H7 (cell line): ENCODE results near the gene TCEA3. TPM values are rescaled to one million over a fixed set of nuclear protein-coding genes. Genes with fewer than 3 reads are reported as not detected.

Experiments
- DNase-seq: peaks from one replicate; pipeline ENCODE4 v3.0.0; 2012
- H3K27me3 ChIP-seq: 2 replicates; pipeline ENCODE4 v1.6.0; 2011; ENCODE audit warnings: mild to moderate bottlenecking, low read length; ENCODE audit not compliant: control insufficient read depth, insufficient read depth
- H3K36me3 ChIP-seq: replicated peaks from 2 replicates; pipeline ENCODE4 v1.5.1; 2011; ENCODE audit warnings: low read length; ENCODE audit not compliant: control insufficient read depth, insufficient read depth
- H3K4me3 ChIP-seq: 2 replicates; pipeline ENCODE4 v1.5.1; 2011; ENCODE audit warnings: low read depth, mild to moderate bottlenecking, control low read depth, low read length, moderate library complexity; ENCODE audit not compliant: insufficient read depth
- total RNA-seq: library from RNA; depleted of rRNA; stranded (reverse); fragments of >200 nt; shearing (Covaris generic); gene quantifications from 2 replicates; pipeline ENCODE4 v1.2.3, GENCODE V29; 2014; rRNA removed

The TCEA3 gene
- total RNA-seq, result 0.24 and 0.37 TPM in 2 replicates

DNA sequence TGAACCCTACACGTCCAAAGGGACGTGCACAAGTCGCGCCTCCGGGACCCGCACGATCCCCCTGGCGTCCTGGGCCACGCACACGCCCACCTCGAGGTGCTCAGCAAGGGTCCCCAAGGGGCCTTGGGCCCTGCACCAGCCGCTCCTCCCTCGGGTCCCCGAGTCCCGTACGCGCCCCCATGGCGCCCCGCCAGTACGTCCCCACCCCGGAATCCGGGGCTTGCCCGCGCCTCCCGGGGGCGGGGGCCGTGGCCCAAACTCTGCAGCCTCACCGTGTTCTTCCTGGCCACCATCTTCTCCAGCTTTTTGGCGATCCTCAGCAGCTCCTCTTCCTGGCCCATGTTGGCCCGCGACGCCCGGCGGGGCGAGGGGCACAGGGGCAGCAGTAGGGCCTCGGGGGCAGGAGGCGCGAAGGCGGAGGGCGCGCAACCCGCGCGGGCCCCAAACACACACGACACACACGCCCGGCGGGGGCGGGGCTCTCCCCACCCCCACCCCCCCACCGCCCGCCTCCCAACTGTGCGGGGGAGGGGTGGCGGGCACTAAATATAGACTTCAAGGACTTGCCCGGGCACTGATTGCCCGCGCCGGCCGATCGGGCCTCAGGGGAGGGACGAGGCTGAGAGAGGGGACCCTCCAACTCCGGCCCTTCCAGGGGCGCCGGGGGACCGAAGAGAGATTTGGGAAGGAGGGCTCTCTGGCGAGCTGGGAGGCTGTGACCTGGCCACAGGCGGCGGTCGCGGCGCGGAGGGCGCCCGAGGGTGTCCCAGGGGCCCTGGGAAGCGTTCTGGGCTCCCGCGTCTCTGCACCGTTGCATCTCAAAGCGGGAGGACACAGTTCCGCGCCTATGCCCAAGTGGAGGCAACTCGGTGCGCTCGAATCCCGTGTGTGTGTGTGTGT lies at the start of gene TCEA3:
Gene TCEA3, minus strand, starts transcription at position 456 of the 900 bp plus-strand sequence. Its CDS starts 115 bp downstream, at position 341.
- Histone ChIP-seq H3K4me3 (peak within 1 kb of the TSS; percentile 33), H3K27me3 (peaks cover 77% of the 10 kb centered on the region), H3K36me3 (peaks cover 2% of the 10 kb centered on the region)
- DNase-seq, result peak; percentile 86

DNA sequence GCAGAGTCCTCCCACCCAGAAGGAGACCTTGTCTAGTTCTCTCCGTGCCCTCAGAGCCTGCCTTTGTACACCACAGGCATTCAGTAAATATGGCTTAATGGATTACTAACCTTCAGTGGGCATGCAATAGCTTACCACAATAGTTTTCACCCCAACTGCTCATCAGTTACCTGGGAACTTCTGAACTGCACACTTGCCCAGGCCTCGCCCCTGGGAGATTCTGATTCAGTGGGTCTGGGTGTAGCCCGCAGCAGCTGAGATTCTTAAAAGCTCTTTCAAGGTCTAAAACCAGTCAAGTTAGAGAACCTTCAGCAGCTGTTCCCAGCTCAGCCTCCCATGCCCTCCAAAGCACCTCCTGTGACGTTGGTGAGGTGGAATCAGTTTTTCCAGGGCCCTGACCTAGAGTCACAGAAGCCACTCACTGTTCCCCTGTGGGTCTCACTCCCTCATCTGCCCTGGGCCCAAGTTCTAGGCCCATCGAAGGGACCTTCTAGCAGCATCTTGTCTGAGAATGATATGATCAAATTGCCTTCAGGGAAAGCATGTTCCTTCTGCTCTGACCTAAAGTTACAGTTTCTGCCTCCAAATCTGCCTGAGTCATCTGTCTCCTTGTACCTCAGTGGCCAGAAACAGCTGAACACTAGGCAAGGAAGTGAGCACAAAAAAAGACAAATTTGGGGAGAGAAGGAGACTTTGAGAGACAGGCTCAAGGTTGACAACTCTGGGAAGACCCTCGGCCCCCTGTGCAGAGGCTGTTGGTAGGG lies 48.7 kb upstream of the TCEA3 start:
- Histone ChIP-seq H3K4me3 (no peak overlapping the region), H3K36me3 (no peaks in the 10 kb centered on the region), H3K27me3 (no peaks in the 10 kb centered on the region)
- DNase-seq, result peak; percentile 7

GRCh38 chr1:23472351-23473036 lies 47.9 kb upstream of the TCEA3 start:
- DNase-seq, result no peak
- H3K36me3 ChIP-seq, result no peaks in the 10 kb centered on the region
- no peak overlapping the region for H3K4me3 ChIP-seq
- no peaks in the 10 kb centered on the region for H3K27me3 ChIP-seq

DNA sequence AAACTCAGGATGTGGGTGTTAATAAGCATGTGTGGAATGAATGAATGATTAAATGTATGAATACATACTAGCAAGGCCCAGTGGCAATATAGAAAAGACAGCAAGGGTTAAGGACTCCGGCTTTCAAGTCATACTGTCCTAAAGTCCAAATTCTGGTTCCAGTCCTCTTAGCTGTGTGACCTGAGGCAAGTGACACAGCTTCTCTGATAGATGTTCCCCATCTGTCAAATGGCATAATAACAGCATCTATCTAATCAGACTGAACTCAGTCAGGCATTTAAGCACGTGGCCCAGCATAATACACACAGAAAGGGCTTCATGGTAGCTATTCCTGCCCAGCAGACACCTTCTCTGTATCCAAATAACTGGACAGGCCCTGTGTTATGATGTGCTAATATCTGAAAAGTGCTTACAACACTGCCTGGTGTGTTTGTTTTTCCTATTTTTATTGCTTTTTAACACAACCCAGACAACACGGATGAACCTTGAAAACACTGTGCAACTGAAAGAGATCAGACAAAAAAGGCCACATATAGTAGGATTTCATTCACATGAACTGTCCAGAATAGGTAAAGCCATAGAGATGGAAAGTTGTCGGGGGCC lies 47.0 kb upstream of the TCEA3 start:
- H3K27me3 ChIP-seq, result no peaks in the 10 kb centered on the region

GRCh38 chr1:23470282-23471070 lies 45.9 kb upstream of the TCEA3 start:
- DNase-seq, result no peak
- no peak overlapping the region for H3K4me3 ChIP-seq

More for the DNA sequence above, 47.0 kb upstream of the TCEA3 start:
- Histone ChIP-seq H3K36me3 (no peaks in the 10 kb centered on the region), H3K4me3 (no peak overlapping the region)
- DNase-seq, result no peak

DNA sequence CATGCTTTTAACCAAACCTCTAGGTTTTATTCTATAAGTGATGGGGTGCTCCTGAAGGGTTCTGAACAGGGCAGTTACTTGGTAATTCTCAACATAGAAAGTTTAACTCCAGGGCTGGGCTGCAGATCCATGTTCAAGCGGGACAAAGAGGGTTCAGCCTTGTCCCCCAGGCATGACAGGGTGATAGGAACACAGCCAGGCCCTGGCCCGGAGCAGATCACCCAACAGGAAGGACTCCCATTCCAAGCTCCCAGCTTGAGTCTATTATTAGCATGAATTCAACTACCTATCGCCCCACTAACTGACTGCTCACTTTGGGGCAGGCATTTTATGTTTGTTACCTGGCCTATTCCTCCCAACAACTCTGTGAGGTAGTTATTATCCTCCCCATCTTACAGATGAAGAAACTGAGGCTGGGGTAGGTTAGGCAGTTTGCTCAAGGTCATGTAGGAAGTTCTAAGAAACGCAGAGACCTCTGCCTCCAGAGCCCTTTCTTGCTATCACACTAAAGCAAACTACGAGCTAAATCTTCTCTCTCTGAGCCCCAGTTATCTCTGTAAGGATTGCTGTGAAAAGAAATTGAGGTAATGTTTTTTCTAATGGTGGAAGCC lies 44.9 kb upstream of the TCEA3 start:
- Histone ChIP-seq H3K36me3 (no peaks in the 10 kb centered on the region), H3K27me3 (no peaks in the 10 kb centered on the region)

More at GRCh38 chr1:23470282-23471070, 45.9 kb upstream of the TCEA3 start:
- Histone ChIP-seq H3K27me3 (no peaks in the 10 kb centered on the region), H3K36me3 (no peaks in the 10 kb centered on the region)

GRCh38 chr1:23466423-23466989 lies 42.0 kb upstream of the TCEA3 start:
- no peak for DNase-seq
- Histone ChIP-seq H3K36me3 (no peaks in the 10 kb centered on the region; the same call in 1 of the 2 replicates), H3K27me3 (no peaks in the 10 kb centered on the region), H3K4me3 (no peak overlapping the region)

More for the DNA sequence above, 44.9 kb upstream of the TCEA3 start:
- no peak for DNase-seq
- no peak overlapping the region for H3K4me3 ChIP-seq

DNA sequence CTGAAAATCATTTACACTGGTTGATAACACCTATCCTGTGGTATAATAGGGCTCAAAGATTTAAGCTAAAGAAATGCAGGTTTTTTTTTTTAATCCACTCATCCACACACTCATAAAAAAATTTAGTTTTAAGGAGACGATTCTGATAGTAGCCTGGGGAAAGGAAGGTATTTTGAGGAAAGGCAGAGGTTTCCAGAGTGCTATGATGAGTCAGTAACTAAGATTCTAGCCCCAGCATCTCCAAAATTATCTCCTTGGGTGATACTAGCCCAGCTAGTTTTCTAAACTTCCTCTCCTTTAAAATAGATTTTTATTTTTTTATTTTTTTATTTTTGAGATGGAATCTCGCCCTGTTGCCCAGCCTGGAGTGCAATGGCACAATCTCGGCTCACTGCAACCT lies 38.7 kb upstream of the TCEA3 start:
- H3K36me3 ChIP-seq, result no peaks in the 10 kb centered on the region; the same call in 1 of the 2 replicates
- H3K4me3 ChIP-seq, result no peak overlapping the region
- no peak for DNase-seq
- H3K27me3 ChIP-seq, result no peaks in the 10 kb centered on the region

DNA sequence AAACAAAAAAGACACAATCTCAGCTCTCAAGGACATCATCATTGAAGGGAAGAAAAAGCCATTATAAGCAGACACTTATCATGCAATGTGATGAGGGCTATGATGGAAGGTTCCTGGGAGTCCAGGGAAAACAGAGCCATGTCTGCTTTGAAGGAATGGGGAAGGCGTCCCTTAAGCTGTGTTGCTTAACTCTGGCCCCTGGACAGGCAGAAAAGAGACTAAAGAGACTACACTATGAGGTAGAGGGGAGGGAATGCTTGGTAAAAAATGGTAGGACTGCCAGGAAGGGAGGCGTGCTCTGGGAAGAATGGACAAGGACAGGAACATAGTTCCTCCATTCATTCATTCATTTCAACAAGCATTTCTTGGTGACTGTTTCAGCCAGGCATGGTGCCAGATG lies 38.2 kb upstream of the TCEA3 start:
- no peaks in the 10 kb centered on the region for H3K27me3 ChIP-seq
- no peaks in the 10 kb centered on the region; the same call in 1 of the 2 replicates for H3K36me3 ChIP-seq
- no peak overlapping the region for H3K4me3 ChIP-seq
- no peak for DNase-seq

DNA sequence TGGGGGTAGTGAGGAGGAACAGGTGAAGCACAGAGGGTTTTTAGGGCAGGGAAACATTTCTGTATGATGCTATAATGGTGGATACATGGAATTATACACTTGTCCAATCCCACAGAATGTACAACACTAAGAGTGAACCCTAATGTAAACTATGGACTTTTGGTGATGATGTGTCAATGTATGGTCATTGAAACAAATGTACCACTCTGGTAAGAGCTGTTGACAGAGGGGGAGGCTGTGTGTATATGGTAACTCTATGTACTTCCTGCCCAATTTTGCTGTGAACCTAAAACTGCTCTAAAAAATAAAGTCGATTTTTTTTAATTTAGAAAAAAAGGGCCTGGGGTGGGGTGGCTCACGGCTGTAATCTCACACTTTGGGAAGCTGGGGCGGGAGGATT lies 36.5 kb upstream of the TCEA3 start:
- Histone ChIP-seq H3K4me3 (no peak overlapping the region), H3K36me3 (no peaks in the 10 kb centered on the region; the same call in none of the 2 replicates), H3K27me3 (no peaks in the 10 kb centered on the region)
- no peak for DNase-seq

- H3K4me3 ChIP-seq, result no peak overlapping the region
These were observed 36.0 kb upstream of the TCEA3 start for GRCh38 chr1:23460519-23460918.

GRCh38 chr1:23459338-23459757 lies 34.8 kb upstream of the TCEA3 start:
- H3K36me3 ChIP-seq, result peaks cover 7% of the 10 kb centered on the region
- no peaks in the 10 kb centered on the region for H3K27me3 ChIP-seq
- DNase-seq, result peak; percentile 73
- H3K4me3 ChIP-seq, result no peak overlapping the region

More at GRCh38 chr1:23460519-23460918, 36.0 kb upstream of the TCEA3 start:
- H3K27me3 ChIP-seq, result no peaks in the 10 kb centered on the region
- no peak for DNase-seq
- no peaks in the 10 kb centered on the region; the same call in none of the 2 replicates for H3K36me3 ChIP-seq

DNA sequence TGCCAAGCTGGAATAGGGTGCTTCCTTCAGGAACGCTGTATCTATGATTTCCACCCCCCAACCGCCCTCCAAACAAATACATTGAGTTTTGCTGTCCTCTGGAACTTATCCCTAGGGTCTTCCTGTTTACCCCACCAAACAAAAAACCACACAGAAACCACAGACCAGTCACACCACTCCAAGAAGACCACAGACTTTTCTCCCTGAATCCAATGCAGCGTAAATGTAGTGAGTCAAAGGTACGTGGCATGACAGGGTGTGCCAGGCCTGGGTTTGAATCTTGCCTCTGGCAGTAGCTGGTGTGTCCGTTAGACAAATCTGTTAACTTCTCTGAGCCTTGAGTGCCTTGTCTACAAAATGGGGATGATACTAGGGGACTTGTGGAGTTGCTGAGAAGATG lies 31.7 kb upstream of the TCEA3 start:
- no peak for DNase-seq
- H3K27me3 ChIP-seq, result no peaks in the 10 kb centered on the region
- H3K4me3 ChIP-seq, result no peak overlapping the region
- H3K36me3 ChIP-seq, result peaks cover 16% of the 10 kb centered on the region
